Hepatocyte (in vitro differentiated cells): ENCODE results near the gene DSCAML1. TPM values are rescaled to one million over a fixed set of nuclear protein-coding genes. Genes with fewer than 3 reads are reported as not detected.

Experiments used
- DNase-seq: peaks from one replicate; pipeline ENCODE4 v3.0.0-alpha.2; 2016; ENCODE audit warnings: low spot score
- H2AFZ ChIP-seq: fragments of 200-600 bp; sonication (generic); 2 replicates; pipeline ENCODE4 v1.6.0; 2016; ENCODE audit warnings: antibody characterized with exemption, mild to moderate bottlenecking
- H3K27ac ChIP-seq: fragments of 200-600 bp; sonication (generic); 2 replicates; pipeline ENCODE4 v1.5.1; 2016; ENCODE audit warnings: mild to moderate bottlenecking
- H3K27me3 ChIP-seq: fragments of 200-600 bp; sonication (generic); 2 replicates; pipeline ENCODE4 v1.6.1; 2016
- H3K36me3 ChIP-seq: fragments of 200-600 bp; sonication (generic); replicated peaks from 2 replicates; pipeline ENCODE4 v1.5.1; 2016; ENCODE audit warnings: low read depth; ENCODE audit not compliant: insufficient read depth
- H3K4me1 ChIP-seq: fragments of 200-600 bp; sonication (generic); 2 replicates; pipeline ENCODE4 v1.5.1; 2016; ENCODE audit warnings: mild to moderate bottlenecking, moderate library complexity; ENCODE audit not compliant: insufficient read depth
- H3K4me2 ChIP-seq: fragments of 200-600 bp; sonication (generic); 2 replicates; pipeline ENCODE4 v1.6.0; 2016
- H3K4me3 ChIP-seq: fragments of 200-600 bp; sonication (generic); 2 replicates; pipeline ENCODE4 v1.5.1; 2016; ENCODE audit warnings: mild to moderate bottlenecking
- H3K79me2 ChIP-seq: fragments of 200-600 bp; sonication (generic); 2 replicates; pipeline ENCODE4 v1.6.0; 2017; ENCODE audit warnings: mild to moderate bottlenecking
- H3K9me2 ChIP-seq: fragments of 200-600 bp; sonication (generic); replicated peaks from 2 replicates; pipeline ENCODE4 v1.6.0; 2017; ENCODE audit warnings: mild to moderate bottlenecking; ENCODE audit not compliant: insufficient read depth
- H3K9me3 ChIP-seq: fragments of 200-600 bp; sonication (generic); 2 replicates; pipeline ENCODE4 v1.5.1; 2016; ENCODE audit warnings: low read depth, mild to moderate bottlenecking
- H4K20me1 ChIP-seq: fragments of 200-600 bp; sonication (generic); 2 replicates; pipeline ENCODE4 v1.6.0; 2016; ENCODE audit warnings: mild to moderate bottlenecking; ENCODE audit not compliant: insufficient read depth, poor library complexity, severe bottlenecking
- EZH2 ChIP-seq: fragments of 200-600 bp; sonication (generic); IDR thresholded peaks from 2 replicates; pipeline ENCODE4 v1.6.1; 2016; ENCODE audit warnings: antibody characterized with exemption, mild to moderate bottlenecking, borderline replicate concordance
- EZH2phosphoT487 ChIP-seq: fragments of 200-600 bp; sonication (generic); IDR thresholded peaks from one replicate; pipeline ENCODE4 v1.6.1; 2018; ENCODE audit warnings: antibody characterized with exemption, mild to moderate bottlenecking, low read depth, moderate library complexity; ENCODE audit not compliant: unreplicated experiment, severe bottlenecking
- WGBS: methylation state at CpG from one replicate; pipeline ENCODE4 v1.1.6; 2016; ENCODE audit warnings: low lambda C conversion rate; ENCODE audit errors: missing lambda C conversion rate; 5-methylcytosine and 5-hydroxymethylcytosine counted together
- polyA plus RNA-seq: library from polyadenylated mRNA; unstranded; fragments of >200 nt; fragmentation: Nextera tagmentation; extraction: Ambion mirVana; gene quantifications from 2 replicates; pipeline ENCODE4 v1.2.1, GENCODE V29; 2016
- total RNA-seq: library from RNA; depleted of rRNA; stranded (reverse); fragments of >200 nt; gene quantifications from 2 replicates; pipeline ENCODE4 v1.2.3, GENCODE V29; 2014
- TF ChIP-seq, protein P1 (sequence below): fragments of 200-600 bp; sonication (generic); IDR thresholded peaks from 2 replicates; pipeline ENCODE4 v1.5.1; 2016; ENCODE audit warnings: antibody characterized with exemption, mild to moderate bottlenecking; ENCODE audit not compliant: poor library complexity

DSCAML1 gene
- total and polyA plus RNA-seq, 2 experiments from 2014 or later = 0.46 to 2.6 TPM

DNA sequence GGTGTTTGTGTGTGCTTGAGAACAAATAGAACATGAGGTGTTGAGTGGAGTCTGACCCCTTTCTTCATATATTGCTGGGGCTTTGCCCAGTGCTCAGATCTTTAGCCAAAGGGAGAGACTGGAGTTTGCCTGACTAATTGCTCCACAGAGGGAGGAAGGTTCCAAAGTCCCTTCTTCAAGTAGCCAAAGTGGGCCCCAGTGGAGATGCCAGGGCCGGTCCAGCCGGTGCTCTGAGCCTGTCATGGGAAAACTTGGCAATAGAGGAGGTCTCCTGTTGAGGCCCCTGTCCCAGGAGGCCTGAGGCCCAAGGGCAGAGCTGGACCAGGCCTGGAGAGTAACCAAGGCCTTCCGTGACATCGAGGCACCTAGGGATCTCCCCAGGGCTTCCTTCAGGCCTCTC lies 112.3 kb downstream of the DSCAML1 start:
- peak overlapping the region; percentile 85 for H3K27ac ChIP-seq

DNA sequence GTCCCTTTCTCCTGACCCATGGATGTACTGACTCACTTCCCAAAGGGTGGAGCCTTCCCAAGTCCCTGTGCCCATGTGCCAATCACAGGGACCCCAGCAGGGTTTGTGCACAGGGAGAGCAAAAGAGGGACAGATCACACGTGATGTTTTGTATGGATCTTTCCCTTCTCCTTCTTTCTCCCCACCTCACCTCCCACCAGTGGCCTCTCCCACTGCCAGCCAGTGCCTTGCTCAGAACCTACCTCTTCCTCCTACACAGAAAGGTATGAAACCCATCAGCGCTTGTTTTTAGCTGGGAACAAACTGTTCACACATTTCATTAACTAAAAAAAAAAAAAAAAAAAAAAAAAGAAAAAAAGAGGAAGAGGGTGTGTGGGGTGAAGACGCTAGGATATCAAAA lies 112.9 kb downstream of the DSCAML1 start:
- Histone ChIP-seq H3K36me3 (no peaks in the 10 kb centered on the region), H3K27me3 (peaks cover 11% of the 10 kb centered on the region), H3K4me1 (peaks cover 29% of the 10 kb centered on the region), H2AFZ (no peak overlapping the region), H3K9me3 (no peaks in the 10 kb centered on the region), H3K79me2 (no peaks in the 10 kb centered on the region), H3K27ac (peak overlapping the region; percentile 85), H3K9me2 (no peaks in the 10 kb centered on the region), H4K20me1 (no peaks in the 10 kb centered on the region), H3K4me3 (no peak overlapping the region), H3K4me2 (no peak overlapping the region)
- no peak for DNase-seq
- no peak for TF ChIP-seq EZH2phosphoT487
- no peak for TF ChIP-seq EZH2
- TF ChIP-seq, protein P1, sequence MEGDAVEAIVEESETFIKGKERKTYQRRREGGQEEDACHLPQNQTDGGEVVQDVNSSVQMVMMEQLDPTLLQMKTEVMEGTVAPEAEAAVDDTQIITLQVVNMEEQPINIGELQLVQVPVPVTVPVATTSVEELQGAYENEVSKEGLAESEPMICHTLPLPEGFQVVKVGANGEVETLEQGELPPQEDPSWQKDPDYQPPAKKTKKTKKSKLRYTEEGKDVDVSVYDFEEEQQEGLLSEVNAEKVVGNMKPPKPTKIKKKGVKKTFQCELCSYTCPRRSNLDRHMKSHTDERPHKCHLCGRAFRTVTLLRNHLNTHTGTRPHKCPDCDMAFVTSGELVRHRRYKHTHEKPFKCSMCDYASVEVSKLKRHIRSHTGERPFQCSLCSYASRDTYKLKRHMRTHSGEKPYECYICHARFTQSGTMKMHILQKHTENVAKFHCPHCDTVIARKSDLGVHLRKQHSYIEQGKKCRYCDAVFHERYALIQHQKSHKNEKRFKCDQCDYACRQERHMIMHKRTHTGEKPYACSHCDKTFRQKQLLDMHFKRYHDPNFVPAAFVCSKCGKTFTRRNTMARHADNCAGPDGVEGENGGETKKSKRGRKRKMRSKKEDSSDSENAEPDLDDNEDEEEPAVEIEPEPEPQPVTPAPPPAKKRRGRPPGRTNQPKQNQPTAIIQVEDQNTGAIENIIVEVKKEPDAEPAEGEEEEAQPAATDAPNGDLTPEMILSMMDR = no peak
- 98% methylated on average over 3 of the region's 3 CpGs for WGBS

More for the DNA sequence above, 112.3 kb downstream of the DSCAML1 start:
- Histone ChIP-seq H3K4me3 (no peak overlapping the region), H3K36me3 (no peaks in the 10 kb centered on the region), H3K9me3 (no peaks in the 10 kb centered on the region), H4K20me1 (no peaks in the 10 kb centered on the region), H3K9me2 (no peaks in the 10 kb centered on the region), H2AFZ (no peak overlapping the region), H3K4me2 (no peak overlapping the region), H3K27me3 (peaks cover 11% of the 10 kb centered on the region), H3K79me2 (no peaks in the 10 kb centered on the region), H3K4me1 (peaks cover 25% of the 10 kb centered on the region)
- peak; percentile 67 for DNase-seq
- TF ChIP-seq EZH2phosphoT487 (no peak), EZH2 (no peak)
- TF ChIP-seq, protein P1 = no peak
- WGBS = 79% methylated on average over 4 of the region's 4 CpGs

DNA sequence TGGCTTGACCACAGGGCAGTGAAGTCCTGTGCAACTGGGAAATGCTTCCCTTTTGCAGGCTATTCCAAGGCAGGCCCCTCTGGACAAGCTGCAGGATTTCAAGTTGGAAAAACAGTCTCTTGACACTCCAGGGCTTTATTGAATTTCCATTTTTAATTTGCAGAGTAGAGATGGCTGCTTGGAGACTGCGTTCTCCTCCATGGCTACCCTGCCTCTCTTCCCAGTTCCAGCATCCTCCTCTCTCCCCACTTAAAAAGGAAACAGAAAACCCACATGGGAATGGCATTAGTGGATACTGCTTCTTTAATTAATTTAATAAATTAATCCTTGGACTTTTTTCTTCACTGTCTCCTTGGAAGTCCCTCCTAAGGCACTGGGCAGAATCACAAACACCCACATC lies 115.6 kb downstream of the DSCAML1 start:
- H3K4me1 ChIP-seq = peaks cover 35% of the 10 kb centered on the region
- H2AFZ ChIP-seq = no peak overlapping the region
- H3K36me3 ChIP-seq = no peaks in the 10 kb centered on the region
- 94% methylated on average over 1 of the region's 1 CpG for WGBS
- no peak overlapping the region for H3K4me3 ChIP-seq
- TF ChIP-seq EZH2 = no peak
- no peak for TF ChIP-seq EZH2phosphoT487
- TF ChIP-seq, protein P1 = no peak
- H3K4me2 ChIP-seq = no peak overlapping the region
- H3K27ac ChIP-seq = no peak overlapping the region
- H4K20me1 ChIP-seq = no peaks in the 10 kb centered on the region
- H3K9me3 ChIP-seq = no peaks in the 10 kb centered on the region
- H3K79me2 ChIP-seq = no peaks in the 10 kb centered on the region
- no peaks in the 10 kb centered on the region for H3K9me2 ChIP-seq
- H3K27me3 ChIP-seq = peaks cover 11% of the 10 kb centered on the region
- DNase-seq = no peak

DNA sequence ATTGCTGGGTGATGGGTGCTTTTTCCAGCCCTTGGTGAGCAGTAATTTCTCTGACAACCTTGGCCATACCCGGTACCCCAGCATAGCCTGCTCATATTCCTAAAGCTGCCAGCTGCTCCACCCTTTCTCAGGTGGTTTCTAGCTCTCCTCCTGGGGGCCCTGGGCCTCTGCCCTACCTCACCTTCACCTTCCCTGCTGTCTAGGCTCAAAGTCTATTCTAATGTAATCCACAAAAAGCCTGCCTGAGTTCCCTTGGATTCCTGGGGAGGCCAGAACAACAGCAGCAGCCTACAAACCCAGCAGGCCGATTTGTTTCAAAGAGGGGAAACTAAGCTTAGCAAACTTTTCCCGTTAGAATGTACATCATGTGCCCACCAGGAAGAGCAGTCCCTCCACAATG lies 117.6 kb downstream of the DSCAML1 start:
- DNase-seq = peak; percentile 44
- H3K4me2 ChIP-seq = no peak overlapping the region
- H2AFZ ChIP-seq = no peak overlapping the region
- H3K27me3 ChIP-seq = peaks cover 19% of the 10 kb centered on the region
- no peaks in the 10 kb centered on the region for H4K20me1 ChIP-seq
- peaks cover 23% of the 10 kb centered on the region for H3K4me1 ChIP-seq
- TF ChIP-seq, protein P1 = no peak
- H3K79me2 ChIP-seq = no peaks in the 10 kb centered on the region
- no peak overlapping the region for H3K4me3 ChIP-seq
- H3K9me3 ChIP-seq = no peaks in the 10 kb centered on the region
- no peaks in the 10 kb centered on the region for H3K36me3 ChIP-seq
- no peaks in the 10 kb centered on the region for H3K9me2 ChIP-seq
- H3K27ac ChIP-seq = peak overlapping the region; percentile 73
- 65% methylated on average over 3 of the region's 3 CpGs for WGBS
